HG02610 (cell line): ENCODE measurements around the gene TBC1D22A.

ENCODE experiments used
- ATAC-seq: cut with Tn5 transposase; IDR thresholded peaks from one replicate; pipeline ENCODE4 v1.9.1; 2021; ENCODE audit warnings: mild to moderate bottlenecking, moderate library complexity; ENCODE audit not compliant: unreplicated experiment

The TBC1D22A gene

DNA sequence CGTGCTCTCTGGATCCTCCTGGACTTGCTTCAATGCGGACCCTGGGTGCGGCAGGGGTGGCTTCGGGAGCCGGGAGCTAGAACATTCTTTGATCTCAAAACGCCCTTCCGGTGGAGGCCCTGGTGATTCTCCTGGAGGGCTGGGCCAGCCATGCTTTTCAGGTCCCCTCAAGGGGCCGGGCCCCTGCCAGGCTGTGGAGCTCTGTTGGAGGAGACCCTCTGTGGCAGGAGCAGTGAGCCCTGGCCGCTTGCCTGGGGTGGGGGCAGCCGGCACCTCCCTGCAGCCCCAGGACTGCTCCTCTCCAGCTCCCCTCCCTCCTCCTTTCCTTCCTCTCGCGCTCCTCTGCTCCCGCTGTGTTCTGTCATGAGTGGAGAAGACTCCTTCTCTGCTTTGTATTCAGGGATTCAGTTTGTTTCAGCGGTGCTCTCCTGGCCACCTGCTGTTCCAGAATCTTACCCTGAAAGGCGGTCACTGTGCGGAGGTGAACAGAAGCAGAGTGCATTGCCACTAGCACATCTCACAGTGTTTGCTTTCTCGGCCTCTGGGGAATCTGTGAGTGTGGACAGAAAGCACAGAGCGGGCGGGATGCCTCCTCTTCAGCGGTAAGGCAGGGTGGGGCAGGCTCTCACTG is 289.1 kb downstream of the TBC1D22A start:
- ATAC-seq, result no peak

- ATAC-seq, result no peak
Observed at GRCh38 chr22:47052236-47053012, 290.0 kb downstream of the TBC1D22A start.

DNA sequence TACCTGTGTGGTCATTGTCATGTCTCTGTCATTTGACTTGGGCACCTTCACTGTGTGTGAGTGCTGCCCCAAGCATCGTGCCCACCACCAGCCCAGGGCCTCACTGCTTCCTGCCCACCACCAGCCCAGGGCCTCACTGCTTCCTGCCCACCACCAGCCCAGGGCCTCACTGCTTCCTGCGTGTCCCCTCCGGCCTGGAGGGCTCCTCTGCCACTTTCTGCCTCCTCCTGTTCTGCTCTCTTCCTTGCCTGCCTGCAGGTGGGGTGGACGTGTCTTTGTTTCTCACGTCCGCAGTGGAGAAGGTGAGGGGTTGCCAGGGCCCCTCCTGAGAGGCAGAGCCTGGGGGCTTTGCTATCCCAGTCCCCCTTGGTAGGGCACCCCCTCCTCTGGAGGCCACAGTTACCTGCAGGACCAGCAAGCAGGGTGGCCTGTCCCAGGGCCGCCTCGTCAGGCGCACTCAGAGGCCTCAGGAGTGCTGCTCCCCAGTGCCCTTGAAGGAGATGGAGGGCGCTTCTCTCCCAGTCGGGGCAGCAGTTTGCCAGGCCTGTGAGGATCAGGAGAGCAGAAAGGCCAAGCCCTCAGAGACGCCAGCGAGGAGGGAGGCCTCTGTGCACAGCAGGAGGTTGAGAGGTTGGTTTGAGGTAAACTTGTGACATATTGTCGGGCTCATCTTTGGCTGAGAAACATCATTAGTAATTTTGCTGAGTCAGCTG is 290.7 kb downstream of the TBC1D22A start:
- no peak for ATAC-seq

GRCh38 chr22:47053726-47054141 is 291.3 kb downstream of the TBC1D22A start:
- no peak for ATAC-seq

DNA sequence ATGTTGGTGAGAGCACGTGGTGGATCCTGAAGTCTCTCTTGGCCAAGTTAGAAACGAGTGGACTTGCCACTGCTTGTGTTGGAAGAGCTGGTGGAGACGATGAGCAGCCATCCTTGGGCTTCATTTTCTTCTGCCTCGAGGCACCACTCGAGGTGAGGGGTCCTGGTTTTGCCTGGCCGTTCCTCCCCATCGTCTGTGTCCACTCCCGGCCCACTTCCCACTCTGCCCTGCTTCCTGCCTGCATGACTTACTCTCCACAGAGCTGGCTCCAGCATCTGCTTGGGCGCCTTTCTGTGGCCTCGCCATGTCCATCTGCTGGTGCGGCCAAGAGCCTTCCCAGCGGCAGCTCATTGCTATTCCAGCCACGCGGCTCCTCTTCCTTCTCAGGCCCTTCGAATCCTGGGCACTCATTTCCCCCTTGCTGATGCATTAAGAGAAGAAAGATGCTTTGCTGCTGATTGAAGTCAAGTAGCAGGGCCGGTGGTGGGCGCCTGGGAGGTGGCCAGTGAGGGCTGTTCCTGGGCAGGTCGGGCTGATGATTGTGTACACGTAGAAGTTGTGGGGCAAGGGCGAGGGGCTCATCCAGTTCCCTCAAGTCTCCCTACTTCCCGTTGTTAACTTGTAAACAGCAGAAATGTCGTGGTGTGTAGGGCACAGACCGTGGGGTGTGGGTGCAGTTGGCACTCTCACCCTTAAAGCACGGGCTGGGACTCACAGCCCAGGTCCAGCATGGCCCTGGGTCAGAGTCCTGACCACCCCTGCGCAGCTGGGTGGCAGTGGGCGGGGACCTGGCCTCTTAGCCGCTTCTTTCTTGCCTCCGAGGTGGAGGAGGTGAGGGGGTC is 292.0 kb downstream of the TBC1D22A start:
- ATAC-seq, result no peak

- ATAC-seq, result no peak
Observed at GRCh38 chr22:47055073-47055355, 292.6 kb downstream of the TBC1D22A start.

DNA sequence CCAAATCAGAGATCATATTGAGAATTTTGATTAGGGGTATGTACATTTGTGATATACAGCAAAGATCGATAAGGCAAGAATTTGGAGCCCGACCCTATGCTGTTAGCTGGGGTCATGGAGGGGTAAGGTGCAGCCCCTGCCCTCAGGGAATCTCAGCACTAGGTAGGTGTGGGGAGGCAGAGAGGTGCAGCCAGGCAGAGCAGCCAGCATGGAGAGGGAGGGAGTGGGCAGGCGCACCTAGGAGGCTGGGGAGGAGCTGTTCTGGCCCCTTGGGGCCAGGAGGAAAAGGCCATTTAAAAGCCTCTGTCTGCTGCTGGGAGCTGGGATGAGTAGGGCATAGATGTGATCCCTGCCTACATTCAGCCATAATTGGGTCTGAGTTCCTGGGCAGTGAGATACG is 293.0 kb downstream of the TBC1D22A start:
- ATAC-seq, result no peak

- no peak for ATAC-seq
Observed at GRCh38 chr22:47055921-47056320, 293.5 kb downstream of the TBC1D22A start.

DNA sequence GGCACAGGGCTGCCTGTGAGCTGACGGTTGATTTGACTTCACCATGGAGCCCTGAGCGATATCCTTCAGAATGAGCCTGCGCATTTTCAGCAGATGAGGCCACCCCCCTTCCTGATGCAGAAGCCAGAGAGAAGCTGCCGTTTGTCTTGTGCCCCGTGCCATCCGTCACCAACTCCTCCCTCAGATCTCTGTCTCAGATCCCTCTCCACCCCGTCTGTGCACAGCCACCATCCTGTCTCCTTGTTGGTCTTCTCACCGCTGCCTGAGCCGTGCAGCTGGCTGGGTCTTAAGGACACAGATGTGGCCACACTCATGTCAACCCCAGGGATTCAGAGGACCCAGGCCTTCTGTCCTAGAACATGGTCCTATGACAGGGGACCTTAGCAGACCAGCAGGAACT is 293.9 kb downstream of the TBC1D22A start:
- no peak for ATAC-seq

- no peak for ATAC-seq
Observed at GRCh38 chr22:47056776-47057470, 294.5 kb downstream of the TBC1D22A start.

GRCh38 chr22:47057916-47058585 is 295.6 kb downstream of the TBC1D22A start:
- no peak for ATAC-seq

DNA sequence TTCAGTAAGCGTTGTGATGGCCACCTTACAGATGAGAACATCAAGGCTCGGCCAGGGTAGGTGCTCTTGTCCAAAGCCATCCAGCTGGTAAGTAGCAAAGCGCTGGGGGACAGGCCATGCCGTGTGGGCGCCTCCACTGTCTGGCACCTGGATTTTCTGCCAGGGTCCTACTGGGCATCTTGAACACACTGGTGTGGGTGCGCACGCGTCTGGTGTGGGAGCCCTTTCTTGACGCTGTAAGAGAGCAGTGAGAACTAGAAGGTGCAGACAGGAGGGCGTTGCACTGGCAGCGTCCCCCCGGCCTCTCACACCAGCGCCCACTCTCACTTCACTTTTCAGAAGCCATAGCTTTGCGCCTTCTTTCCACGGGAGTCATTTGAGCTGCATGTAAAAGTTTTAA is 296.6 kb downstream of the TBC1D22A start:
- no peak for ATAC-seq

DNA sequence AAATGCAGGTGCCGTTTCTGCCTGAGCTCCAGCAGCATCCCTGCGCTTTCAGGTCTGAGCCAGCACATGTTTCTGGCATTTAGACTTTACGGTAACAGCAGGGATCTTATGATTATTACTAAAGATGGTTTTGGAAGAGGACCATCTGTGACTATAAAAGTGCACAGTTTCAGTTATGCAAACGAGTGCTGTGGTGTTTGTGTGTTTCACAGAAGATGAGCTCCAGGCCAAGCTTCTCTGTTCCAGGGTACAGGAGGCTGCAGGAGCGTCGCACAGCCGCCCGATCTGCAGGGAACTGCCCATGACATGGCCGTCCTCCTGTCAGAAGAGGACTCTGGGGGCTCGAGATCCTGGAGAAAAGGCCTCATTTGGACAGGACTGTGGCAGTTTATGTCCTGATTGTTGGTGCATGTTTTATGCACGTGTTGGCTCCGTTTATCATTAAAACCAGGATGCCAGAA is 297.3 kb downstream of the TBC1D22A start:
- no peak for ATAC-seq

GRCh38 chr22:47060718-47061117 is 298.3 kb downstream of the TBC1D22A start:
- ATAC-seq, result no peak

DNA sequence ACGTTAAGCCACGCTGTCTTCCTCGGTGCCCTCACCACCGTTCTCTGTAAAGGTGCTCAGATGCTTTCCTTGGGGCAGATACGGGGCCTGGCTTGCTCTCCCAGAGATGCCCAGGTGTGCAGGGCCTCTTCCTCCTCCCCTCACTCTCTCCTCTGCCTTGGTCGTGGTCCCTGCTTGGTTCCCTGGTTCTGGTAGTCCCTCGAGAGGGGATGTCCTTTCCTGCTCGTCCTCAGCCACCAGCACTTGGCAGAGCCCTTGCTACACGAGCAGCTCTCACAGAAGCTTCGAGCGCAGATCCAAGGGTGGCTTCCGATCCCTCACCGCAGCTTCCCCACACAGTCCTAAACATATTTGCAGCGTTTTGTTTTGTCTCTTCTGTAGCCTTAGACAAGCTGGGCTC is 298.8 kb downstream of the TBC1D22A start:
- ATAC-seq, result no peak

GRCh38 chr22:47062126-47062525 is 299.7 kb downstream of the TBC1D22A start:
- ATAC-seq, result no peak

DNA sequence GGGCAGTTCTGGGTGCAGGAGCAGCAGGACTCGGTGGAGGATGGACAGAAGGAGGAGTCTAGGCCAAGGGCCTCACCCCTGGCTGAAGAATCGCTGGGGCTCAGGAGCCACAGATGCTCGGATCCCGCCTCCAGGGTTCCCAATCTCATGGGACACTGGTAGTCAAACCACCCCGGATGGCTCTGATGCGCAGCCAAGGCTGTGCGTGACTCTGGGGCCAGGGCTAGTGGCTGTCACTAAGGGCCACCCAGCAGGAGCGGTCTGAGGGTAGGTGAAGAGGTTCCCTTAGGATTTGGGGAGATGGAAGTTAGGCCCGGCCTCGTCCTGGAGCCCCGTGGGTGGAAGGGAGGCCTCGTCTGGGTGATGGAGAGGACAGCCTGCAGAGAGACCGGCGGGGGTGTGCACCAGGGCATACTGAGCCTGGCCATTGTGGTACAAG is 300.6 kb downstream of the TBC1D22A start:
- ATAC-seq, result no peak

GRCh38 chr22:47063606-47064005 is 301.2 kb downstream of the TBC1D22A start:
- ATAC-seq, result no peak

DNA sequence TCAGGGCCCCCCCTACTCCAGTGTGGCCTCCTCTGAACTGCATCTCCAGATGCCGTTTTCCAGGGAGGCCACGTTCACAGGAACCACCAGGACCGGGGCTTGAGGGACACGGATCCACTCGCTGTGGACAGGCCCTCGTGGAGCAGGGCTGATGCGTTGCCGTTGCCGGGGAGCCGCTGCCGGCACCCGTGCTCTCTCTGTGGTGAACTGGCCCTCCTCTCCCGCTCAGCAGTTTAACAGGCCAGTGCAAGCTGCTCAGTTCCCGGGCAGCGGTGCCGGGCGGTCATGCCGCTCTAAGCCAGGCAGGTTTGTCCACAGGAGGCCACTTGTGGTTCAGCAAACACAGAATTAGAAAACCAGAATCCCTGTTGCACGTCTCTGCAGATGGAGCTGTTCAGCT is 301.6 kb downstream of the TBC1D22A start:
- ATAC-seq, result no peak

GRCh38 chr22:47064416-47064815 is 302.0 kb downstream of the TBC1D22A start:
- ATAC-seq, result no peak
